DMS114 treated with DMSO at 0.1 percent for 48 hours (cell line): ENCODE measurements around the gene AFAP1.

ENCODE experiments used
- DNase-seq: peaks from one replicate; lab custom pipeline; 2025; ENCODE audit not compliant: unreplicated experiment; lab: John Stamatoyannopoulos, UW

AFAP1 gene

DNA sequence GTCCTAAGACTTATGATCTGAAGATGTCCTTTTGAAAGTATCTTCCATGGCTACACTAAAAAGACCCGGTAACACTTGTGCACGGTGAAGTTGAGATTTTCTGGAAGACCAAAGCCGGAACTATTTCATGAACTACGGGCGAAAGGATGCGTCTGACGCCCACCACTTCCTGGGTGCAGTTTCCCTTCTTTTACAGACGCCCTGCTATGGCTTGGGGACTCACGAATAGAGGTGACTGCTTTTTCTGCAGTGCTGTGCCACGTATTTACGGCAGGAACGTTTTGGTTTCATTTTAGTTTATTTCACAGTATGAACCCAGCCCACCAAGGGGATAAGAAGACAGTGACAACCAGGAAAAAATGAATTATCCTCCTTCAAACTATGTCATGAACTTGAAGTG lies 180.4 kb downstream of the AFAP1 start:
- no peak for DNase-seq

DNA sequence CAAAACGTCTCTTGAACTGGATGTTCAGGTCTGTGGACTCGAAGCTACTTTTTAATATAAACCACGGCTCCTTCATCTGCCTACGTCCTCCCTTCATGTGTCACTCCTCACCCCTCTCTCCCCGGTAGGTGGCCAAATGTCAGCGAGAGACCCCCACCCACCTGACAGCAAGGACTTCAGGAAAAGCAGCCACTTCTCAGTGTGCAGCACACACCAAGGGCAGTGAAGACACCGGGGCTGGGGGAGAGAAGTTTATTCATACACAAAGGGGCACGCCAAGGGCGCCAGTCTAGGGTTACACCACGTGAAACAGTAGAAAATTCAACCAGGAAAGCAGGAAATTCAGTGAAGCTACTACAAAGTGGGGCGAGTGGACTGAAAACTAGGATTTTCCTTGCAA lies 181.2 kb downstream of the AFAP1 start:
- DNase-seq: no peak

DNA sequence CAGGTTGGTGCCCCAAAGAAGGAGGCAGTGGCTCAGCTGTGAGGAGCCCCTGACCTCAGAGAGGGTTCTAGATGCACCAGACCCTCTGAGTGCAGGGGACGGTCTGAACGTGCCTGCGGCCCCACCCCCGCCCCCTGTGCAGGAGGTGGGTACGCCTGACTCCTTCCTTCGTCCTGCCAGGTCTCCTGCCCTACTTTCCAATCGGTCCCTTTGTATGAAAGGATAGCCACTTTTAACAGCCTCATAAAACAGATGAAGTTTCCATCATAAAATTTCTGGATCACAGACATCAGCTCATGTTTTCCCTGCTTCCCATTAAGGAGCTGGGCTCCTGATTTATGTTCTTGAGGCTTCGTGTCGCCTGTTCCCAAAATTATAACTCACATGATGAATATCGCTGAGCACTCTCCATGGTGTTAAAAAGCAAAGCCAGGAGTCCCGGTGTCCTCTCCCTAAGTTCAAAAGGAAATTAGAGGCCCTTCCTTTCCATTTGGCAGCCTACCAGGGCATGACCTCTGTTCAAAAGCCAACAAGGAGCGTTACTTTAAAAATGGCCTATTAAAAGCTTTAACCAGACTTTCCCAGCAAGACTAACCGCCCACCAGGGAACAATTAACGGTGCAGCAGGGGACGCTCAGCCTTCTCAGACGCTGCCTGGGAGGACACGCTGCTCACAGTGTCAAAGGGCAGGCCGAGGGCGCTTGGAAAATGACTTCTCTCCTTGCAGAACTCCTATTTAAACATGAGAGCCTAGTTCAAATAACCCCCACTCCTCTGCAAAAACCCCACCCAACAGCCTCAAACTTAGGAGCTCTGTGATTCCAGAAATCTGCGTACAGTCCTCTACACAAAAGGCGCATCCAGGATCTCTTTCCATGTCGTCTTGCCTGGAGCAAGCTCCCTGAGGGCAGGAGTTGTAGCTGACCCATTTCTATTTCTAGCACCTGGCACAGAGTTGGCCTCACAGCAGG lies 181.9 kb downstream of the AFAP1 start:
- no peak for DNase-seq

DNA sequence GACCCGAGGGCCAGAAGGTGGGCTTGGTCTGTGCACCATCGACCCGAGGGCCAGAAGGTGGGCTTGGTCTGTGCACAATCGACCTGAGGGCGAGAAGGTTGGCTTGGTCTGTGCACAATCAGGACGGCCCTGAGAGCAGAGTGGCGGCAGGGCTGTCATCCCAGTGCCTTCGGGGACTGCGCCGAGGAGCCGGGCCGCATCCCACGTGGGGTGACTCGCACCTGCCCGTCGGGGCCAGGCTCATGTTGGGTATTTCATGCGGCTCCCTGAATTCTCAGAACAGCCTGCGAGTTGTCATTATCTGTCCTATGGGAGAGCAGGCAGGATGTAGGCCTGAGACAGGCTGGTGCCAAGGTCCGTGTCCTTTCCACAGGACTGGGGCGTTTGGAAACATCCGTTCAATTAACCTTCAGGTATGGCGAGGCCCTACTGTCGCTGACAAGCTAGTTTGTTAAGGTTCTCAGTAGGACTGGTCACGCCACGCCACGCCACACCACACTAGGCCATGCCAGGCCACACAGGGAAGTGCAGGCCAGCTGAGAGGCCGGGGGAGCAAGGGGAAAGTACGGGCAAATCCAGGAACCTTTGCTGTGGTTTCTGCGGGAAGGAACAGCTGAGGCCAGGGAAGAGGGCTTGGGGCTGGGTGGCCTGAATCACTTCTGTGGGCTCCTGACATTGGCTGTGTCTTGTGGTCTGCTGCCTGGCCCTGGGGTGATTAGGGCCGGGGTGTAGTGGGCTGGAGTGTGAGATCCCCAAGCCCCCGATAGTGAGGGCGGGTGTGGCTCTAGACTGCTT lies 182.9 kb downstream of the AFAP1 start:
- DNase-seq: no peak

DNA sequence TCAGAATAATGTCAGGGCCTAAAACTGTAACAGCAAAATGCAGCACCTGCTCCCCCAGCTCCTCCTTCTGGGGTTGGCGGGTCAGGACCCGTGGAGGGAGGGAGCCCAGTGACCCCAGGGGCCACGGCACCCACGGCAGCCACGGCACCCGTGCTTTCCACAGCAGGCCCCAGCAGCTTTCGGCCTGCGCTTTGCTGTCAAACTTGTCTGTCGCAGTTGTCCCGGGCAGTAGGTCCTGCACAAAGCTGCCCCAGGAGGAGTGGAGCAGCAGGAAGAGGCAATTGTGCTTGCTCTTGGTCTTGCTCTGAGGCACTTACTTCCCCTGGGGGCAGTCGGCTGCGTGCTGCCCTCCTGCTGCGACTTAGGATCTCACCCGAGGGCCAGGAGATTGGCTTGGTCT lies 183.6 kb downstream of the AFAP1 start:
- no peak for DNase-seq

DNA sequence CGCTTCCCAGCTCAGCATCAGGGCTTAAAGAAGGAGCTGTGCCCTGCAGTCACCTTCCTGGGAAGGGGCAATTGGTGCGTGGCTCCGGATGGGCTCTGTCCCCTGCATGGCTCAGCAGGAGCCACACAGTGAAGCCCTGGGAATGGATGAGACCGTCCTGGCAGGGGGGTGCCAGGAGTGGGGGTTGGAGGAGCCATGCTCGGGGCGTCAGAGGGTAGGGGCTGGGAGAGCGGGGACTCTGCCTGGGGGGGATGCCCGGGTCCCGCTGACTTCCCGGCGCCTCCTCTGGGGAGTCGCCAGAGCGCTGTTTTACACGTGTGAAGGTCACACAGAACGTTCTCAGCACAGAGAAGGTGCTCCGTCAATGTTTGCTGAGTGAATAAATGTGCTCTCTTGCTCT lies 184.1 kb downstream of the AFAP1 start:
- DNase-seq: no peak

DNA sequence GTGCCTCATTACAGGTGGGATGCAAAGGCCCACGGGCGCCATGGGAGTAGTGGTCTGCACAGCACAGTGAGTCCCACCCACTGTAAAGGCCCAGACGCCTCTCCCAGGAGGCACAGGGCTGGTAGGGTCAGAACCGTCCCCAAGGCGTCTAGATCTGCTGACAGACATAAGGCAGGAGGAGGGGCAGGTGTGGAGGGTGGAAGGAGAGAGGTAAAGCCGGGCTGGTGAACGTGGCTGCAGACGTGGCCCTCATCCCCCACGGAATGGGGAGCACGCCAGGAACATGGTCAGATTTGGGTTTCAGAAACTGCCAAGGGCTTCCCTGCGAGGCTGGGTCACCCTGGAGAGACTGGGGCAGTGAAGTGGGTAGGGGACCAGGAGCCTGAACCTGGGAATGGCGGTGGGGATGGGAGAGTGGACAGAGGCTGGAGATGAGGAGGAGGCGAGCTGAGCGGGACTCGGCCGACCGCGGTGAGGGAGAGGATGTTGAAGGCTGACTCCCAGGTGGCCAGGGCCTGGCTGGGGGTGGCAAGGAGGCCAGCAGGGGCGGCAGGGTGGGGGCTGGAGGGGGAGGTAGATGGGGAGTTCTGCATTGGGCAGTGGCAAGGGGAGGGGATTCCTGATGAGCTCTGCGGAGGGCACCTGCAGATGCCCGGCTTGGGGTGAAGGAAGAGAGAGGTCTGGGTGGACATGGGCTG lies 184.9 kb downstream of the AFAP1 start:
- no peak for DNase-seq

DNA sequence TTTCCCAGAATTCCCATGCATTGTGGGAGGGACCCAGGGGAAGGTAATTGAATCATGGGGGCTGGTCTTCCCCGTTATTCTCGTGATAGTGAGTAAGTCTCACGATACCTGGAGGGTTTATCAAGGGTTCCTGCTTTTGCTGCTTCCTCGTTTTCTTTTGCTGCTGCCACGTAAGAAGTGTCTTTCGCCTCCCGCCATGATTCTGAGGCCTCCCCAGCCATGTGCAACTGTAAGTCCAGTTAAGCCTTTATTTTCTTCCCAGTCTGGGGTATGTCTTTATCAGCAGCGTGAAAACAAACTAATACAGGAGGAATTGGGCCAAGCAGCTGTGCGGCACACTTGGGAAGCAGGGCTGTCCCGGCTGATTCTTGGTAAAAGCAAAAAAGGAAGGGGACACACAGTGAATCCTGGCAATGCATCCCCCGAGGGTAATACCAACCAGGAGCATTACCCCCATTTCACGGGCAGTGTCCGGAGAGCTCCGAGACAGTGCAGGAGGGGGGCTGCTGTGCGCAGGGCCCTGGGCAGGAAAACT lies 185.7 kb downstream of the AFAP1 start:
- DNase-seq: no peak

DNA sequence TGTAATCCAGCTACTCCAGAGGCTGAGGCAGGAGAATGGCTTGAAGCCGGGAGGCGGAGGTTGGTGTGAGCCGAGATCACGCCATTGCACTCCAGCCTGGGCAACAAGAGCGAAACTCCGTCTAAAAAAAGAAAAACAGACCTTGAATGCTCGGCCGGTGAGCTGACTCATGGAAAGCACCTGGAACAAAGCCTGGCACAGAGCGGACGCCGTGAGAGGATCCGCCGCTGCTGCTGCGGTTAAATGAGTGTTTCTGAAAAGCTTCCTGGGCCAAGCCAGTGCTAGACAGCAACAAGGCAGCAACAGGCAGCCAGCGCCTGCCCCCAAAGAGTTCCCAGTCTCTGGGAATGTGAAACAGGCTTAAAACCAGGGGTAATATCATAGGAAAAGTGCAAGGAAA lies 186.4 kb downstream of the AFAP1 start:
- DNase-seq: no peak

DNA sequence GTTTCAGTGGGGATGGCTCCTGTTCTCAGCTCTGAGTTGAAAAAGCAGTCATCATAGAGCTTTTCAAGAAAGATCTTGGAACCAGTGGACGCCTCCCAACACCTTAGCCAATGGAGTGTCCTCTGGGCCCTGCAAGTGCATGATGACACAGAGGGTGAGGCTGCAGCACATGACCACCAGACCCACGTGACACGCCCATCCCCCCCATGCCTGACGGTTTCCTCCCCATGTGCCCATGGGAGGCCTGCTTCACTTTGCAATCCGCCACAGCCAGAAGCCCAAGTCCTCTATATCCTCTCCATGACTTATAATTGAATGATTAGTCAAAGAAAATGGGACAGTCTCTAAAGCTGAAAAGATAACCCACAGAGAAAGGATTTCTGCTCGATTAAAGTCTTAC lies 187.0 kb downstream of the AFAP1 start:
- no peak for DNase-seq

DNA sequence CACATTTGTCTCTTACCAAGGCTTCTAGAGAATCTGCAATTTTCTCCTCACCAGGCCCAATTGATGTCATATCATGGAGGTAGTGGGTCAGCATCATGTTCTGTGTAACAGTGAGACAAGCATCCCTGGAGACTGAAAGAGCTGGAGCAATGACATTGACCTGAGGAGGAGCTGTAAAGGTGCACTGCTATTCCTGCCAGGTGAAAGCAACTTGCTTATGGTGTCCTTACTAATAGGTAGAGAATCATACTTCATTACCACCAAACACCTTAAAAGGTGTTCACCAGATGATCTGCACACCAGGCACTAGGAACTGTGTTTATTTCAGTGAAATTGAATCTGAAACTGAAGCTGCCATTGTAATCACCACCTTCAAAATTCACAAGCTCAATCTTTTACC lies 188.7 kb downstream of the AFAP1 start:
- DNase-seq: no peak

DNA sequence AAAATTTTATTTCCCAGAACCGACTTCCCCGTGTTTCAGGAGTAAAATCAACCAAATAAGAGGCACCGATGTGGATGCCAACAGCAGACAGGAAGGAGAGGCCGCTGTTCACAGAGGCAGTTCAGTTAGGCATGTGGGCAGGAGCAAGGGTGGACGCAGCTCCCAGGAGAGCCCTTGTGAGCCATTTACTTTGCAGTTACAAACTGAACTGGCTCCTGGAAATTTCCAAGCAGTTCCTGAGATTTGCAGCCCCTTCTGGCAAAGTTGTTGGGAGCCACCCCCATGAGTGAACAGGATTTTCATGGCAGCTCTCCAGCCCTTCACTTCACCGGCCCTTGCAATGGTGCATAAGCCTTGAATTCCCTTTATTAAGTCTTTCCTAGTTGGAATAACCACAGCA lies 189.1 kb downstream of the AFAP1 start:
- DNase-seq: no peak

DNA sequence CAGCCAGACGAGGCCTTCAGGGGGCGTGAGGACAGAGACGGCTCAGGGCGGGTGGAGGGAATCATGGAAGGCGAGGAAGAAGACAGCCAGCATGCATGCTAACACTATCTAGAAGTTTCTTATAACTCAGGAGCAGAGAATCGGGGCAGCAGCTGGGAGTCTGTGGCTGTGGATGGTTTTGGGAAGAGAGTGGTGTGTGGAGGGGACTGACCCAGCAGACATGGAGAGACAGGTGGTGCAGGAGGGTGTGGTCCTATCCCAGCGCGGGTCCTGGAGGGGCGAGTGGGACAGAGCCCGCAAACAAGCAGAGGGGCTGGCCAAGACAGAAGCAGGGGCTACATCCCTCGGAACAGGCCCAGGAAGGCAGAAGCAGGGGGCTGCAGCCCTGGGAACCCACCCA lies 192.1 kb downstream of the AFAP1 start:
- no peak for DNase-seq

DNA sequence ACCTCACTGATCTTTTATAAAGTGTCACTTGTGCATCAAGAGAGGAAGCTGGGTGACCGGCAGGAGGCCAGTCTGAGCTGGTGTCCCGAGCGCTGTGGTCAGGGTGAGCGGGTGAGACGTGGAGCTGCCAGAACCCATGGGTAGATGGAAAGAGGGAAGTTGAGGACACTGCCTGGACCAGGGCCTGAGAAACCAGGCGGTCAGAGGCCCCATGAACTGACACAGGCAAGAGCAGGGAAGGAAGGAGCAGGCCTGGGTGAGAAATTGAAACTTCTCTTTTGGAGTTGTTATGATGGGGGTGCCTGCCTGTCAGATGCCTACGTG lies 192.6 kb downstream of the AFAP1 start:
- no peak for DNase-seq

DNA sequence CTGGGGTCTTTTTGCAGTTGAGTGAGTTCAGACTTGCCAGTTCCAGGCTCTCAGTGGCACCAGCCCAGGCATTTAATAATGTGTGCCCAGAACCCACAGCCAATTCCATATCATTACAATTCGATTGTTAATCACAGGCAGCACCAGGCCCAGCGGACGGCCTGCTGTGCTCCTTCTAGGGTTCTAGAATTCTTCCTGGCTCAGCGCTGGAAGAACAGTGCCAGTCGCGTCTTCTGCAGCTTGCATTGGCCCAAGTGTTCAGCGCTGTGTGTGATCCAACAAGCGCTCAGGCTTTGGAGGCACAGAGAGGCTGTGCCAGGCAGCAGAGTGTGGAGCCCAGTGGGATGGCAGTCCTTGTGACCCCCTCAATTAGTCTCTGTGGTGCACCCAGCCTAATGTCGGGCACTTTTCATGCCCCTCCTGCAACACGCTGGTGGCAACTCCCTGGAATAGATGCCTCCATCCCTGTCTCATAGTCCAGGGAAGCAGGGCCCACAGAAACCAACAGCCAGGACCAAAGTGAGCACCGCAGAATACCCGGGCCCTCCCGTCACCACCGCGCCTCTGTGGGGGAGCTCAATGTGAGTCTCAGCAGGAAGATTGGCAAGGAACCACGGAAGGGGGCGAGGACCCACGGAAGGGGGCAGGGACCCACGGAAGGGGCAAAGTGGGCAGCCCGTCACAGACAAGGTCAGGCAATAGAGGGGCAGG lies 193.2 kb downstream of the AFAP1 start:
- DNase-seq: no peak

DNA sequence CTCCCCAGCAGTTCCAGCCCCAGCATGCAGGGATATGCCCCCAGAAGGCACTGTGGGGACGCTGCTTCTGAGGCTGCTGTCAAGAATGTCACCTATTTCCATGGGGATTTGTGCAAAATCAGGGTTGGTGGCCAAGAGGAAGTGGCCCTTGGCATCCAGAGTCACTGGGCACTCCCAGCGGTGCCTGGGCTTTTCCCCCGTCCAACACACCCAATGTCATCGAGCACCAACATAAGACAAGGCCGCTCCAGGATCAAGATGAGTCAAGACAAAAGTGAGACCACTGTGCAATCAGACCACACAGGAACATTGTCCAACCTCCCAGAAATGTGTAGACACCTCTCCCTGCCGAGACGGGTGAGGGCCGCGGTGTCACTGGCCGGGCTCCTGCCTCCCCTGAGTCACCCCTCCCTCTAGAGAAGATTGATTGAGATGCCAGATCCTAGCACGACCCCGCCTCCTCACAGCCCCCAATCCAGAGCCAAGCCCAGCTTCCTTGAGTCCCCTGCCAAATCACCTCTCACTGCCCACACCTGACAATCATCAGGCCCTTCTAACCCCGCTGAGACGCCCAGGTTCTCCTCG lies 194.3 kb downstream of the AFAP1 start:
- no peak for DNase-seq

DNA sequence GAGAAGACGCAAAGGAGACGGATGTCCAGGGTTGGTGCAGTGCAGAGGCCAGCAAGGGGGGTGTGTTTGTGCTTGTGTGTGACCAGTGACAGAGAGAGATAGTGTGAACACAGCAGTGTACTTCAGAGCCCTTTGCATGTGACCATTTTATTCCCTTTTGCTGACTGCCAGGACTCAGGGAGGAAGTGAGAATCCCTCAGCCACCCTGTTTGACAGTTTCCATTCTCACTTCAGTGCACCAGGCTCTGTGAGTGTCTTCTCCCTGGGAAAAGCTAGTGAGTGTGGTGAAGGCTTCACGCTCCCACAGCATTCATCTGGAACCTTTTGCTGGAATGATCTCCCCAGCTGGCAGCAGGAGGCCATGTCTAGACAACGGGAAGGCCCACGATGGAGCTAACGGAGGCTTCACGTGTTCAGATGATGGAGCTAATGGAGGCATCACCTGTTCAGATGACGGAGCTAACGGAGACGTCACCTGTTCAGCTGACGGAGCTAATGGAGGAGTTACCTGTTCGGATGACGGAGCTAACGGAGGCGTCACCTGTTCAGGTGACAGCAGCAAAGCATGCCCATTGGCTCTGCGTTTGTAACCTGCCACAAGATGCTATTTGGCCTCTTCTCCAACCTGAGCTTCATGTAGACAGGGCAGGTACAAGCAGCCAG lies 195.4 kb downstream of the AFAP1 start:
- DNase-seq: no peak

DNA sequence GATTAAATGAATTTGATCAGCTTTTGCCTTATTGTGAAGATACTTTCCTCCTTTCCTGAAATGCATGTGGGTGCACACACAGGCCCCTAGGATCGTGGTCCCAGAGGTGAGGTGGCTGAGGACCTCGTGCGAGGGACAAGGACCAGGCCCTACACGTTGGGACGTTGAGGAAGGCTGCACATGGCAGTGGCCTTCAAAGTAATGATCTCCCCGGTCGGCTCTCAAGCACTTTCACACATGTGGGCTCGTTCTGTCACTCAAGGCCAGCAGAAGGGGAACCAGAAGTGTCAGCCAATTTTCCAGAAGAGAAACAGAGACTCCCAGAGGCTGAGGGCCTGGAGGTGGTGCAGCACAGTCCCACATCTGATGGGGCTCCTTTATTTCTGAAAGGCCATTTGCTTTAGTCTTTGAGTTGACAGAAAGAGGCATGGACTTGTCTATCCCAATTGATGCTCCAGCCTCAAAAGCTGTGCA lies 196.8 kb downstream of the AFAP1 start:
- no peak for DNase-seq

DNA sequence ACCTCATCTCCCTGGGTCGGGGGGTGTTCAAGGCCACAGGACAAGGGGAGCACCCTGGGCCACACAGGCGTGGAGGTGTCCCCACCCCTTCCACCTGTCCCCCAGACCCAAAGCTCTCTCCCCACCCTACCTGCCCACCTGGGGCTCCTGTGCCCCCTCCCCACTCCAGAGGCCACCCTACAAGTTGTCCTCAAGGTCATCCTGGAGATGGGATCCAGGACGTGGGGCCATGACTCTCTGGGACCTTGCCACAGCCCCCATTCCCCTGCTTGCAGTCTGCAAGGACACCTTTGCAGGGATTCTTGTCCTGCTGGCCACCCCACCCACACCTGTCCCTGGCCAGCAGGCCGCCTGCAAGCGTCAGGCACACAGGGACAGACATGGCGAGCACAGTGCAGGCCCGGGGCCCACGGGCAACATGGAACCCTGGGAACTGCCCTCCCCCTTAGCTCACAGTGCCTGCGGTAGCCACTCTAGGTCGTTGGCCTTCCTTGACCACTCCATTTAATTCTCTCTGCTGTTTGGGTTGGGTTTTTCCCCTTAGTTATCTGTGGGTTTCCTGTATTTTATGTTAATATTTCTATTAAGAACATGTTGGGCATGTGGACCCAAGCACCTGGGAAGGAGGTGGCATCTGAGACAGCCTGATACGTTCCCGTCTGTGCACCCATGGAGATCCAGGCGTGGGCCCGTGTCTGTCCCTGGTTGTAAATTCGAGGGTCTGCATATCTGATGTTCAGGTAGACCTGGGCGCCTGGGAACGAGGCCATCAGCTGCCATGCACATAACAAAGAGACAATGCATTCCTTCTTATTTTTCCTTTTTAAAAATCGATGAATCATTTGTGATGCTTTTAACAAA lies 197.5 kb downstream of the AFAP1 start:
- no peak for DNase-seq
